Peyer's patch (tissue), 4 donors: ENCODE measurements around the gene RASSF8. TPM values are rescaled to one million over a fixed set of nuclear protein-coding genes. Genes with fewer than 3 reads are reported as not detected.
A peak's percentile ranks its signal among the peaks of the same experiment; 100 is the strongest.

ENCODE experiments used
- DNase-seq, 3 donors: peaks; one replicate each; pipeline ENCODE4 v3.0.0-alpha.2; 2017 to 2019
- H3K27ac ChIP-seq, 4 donors: fragments of 200-600 bp; sonication (generic); one replicate each; pipeline ENCODE4 v1.5.1; 2016 to 2019
- H3K27me3 ChIP-seq, 2 donors: fragments of 200-600 bp; sonication (generic); one replicate each; pipeline ENCODE4 v1.5.1; 2019
- H3K36me3 ChIP-seq, 3 donors: fragments of 200-600 bp; sonication (generic); one replicate each; pipeline ENCODE4 v1.5.1; 2016 to 2019
- H3K4me1 ChIP-seq, 4 donors: fragments of 200-600 bp; sonication (generic); one replicate each; pipeline ENCODE4 v1.5.1; 2016 to 2019
- H3K4me3 ChIP-seq, 4 donors: fragments of 200-600 bp; sonication (generic); 1 replicate in 3 of 4; 2 replicates in 1 of 4; pipeline ENCODE4 v1.5.1; 2016 to 2019; ENCODE audit warnings: mild to moderate bottlenecking in 1 of 4
- H3K9me3 ChIP-seq, 4 donors: fragments of 200-600 bp; sonication (generic); one replicate each; pipeline ENCODE4 v1.5.1; 2016 to 2019; ENCODE audit warnings: mild to moderate bottlenecking in 1 of 4
- POLR2A ChIP-seq, 2 donors: fragments of 450-650 bp; IDR thresholded peaks; one replicate each; pipeline ENCODE4 v1.5.1; 2017; ENCODE audit warnings: antibody characterized with exemption in 2 of 2, mild to moderate bottlenecking in 2 of 2, moderate library complexity in 2 of 2
- total RNA-seq, 4 donors: library from RNA; depleted of rRNA; stranded (reverse); fragments of >200 nt; gene quantifications; one replicate each; pipeline ENCODE4 v1.1.0, GENCODE V29; 2016
- TF ChIP-seq, protein P1 (sequence below), 6 experiments: fragments of 450-650 bp in 4 of 6; fragments of 200-600 bp in 2 of 6; sonication (generic) in 1 of 6; IDR thresholded peaks; one replicate each; pipeline ENCODE4 v1.5.1; 2017 to 2019; ENCODE audit warnings: antibody characterized with exemption in 6 of 6, mild to moderate bottlenecking in 3 of 6, moderate library complexity in 1 of 6

RASSF8 gene
- total RNA-seq, 4 donors from 2014 or later: 1.2 to 56.9 (median 12.0) TPM

DNA sequence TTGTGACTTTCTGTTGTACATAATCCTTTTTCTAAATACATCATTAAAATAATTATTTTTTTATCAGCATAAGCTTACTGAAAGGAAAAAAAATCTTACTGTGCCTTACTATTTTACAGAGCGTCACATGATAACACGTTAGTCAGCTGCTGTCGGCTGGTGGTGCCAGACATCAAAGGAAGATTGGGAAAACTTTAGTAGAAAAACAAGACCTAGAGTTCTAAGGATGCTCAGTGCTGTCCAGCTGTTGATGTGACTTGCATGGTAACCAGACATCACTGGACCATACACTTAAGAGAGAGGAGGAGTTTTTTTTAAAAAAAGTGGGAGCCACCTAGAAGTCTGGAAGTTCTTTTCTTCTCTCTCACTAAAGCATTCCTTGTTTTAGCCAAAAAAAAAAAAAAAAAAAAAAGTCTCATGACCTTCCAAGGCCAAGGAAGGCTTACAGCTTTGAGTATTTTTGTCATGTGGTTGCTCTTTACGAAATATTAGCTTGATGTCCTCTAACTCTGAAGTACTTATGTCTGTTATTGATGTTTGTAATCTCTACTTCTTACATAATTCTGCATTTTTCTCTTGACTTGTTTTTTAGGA is 4.5 kb downstream of the RASSF8 start:
- TF ChIP-seq, protein P1, sequence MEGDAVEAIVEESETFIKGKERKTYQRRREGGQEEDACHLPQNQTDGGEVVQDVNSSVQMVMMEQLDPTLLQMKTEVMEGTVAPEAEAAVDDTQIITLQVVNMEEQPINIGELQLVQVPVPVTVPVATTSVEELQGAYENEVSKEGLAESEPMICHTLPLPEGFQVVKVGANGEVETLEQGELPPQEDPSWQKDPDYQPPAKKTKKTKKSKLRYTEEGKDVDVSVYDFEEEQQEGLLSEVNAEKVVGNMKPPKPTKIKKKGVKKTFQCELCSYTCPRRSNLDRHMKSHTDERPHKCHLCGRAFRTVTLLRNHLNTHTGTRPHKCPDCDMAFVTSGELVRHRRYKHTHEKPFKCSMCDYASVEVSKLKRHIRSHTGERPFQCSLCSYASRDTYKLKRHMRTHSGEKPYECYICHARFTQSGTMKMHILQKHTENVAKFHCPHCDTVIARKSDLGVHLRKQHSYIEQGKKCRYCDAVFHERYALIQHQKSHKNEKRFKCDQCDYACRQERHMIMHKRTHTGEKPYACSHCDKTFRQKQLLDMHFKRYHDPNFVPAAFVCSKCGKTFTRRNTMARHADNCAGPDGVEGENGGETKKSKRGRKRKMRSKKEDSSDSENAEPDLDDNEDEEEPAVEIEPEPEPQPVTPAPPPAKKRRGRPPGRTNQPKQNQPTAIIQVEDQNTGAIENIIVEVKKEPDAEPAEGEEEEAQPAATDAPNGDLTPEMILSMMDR (IDR thresholded peaks at IDR 0.05): no peak
- no peak for TF ChIP-seq POLR2A (IDR thresholded peaks at IDR 0.05)
- peak overlapping the region in 1 of 4 donors; percentile 62 for H3K27ac ChIP-seq
- no peak for DNase-seq

DNA sequence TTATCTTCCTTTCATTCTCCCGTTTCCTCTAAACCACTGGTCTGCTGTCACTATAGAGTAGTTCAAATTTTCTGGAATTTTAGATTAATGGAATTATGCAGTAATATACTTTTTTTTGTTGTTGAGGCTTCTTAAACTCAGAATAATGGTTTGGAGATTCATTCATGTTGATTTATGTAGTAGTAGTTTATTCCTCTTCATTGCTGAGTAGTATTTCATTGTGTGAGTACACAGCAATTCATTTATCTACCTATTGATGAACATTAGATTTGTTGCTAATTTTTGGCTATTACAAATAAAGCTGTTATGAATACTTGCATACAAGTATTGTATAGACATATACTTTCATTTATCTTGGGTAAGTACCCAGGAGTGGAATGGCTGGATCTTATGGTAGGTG is 7.2 kb downstream of the RASSF8 start:
- Histone ChIP-seq H3K36me3 (no peaks in the 10 kb centered on the region), H3K4me3 (no peak overlapping the region), H3K9me3 (no peaks in the 10 kb centered on the region), H3K27me3 (no peaks in the 10 kb centered on the region), H3K4me1 (peaks cover 0 to 6% (median 0%) of the 10 kb centered on the region in 4 donors), H3K27ac (no peak overlapping the region)
- TF ChIP-seq, protein P1 (IDR thresholded peaks at IDR 0.05): no peak
- no peak for TF ChIP-seq POLR2A (IDR thresholded peaks at IDR 0.05)
- DNase-seq: no peak

More for the DNA sequence above, 4.5 kb downstream of the RASSF8 start:
- Histone ChIP-seq H3K27me3 (no peaks in the 10 kb centered on the region), H3K4me3 (no peak overlapping the region), H3K9me3 (no peaks in the 10 kb centered on the region), H3K36me3 (no peaks in the 10 kb centered on the region), H3K4me1 (peaks cover 0 to 8% (median 0%) of the 10 kb centered on the region in 4 donors)

DNA sequence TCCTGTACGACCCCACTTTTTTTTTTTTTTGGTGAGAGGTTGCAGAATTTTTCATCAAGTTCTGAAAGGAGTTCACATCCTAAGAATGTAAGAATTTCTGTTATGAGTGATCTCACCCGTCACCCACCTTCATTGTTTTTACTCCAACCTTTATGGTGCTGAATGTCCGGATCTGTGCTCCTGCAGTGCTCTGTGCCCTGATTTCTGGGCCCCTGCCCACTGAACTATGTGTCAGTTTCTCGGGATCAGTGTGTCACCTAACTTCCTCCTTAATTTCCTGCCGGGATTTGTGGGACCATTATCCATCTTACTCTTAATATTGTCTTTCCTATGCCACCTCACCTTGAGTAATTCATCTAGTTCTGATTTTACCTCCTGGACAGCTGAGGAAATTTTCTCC is 11.6 kb downstream of the RASSF8 start:
- no peak for TF ChIP-seq POLR2A (IDR thresholded peaks at IDR 0.05)
- TF ChIP-seq, protein P1 (IDR thresholded peaks at IDR 0.05): no peak
- no peak overlapping the region for H3K4me3 ChIP-seq
- no peak for DNase-seq
- no peaks in the 10 kb centered on the region for H3K9me3 ChIP-seq
- no peaks in the 10 kb centered on the region for H3K4me1 ChIP-seq
- H3K27me3 ChIP-seq: no peaks in the 10 kb centered on the region
- no peaks in the 10 kb centered on the region for H3K36me3 ChIP-seq
- no peak overlapping the region for H3K27ac ChIP-seq

DNA sequence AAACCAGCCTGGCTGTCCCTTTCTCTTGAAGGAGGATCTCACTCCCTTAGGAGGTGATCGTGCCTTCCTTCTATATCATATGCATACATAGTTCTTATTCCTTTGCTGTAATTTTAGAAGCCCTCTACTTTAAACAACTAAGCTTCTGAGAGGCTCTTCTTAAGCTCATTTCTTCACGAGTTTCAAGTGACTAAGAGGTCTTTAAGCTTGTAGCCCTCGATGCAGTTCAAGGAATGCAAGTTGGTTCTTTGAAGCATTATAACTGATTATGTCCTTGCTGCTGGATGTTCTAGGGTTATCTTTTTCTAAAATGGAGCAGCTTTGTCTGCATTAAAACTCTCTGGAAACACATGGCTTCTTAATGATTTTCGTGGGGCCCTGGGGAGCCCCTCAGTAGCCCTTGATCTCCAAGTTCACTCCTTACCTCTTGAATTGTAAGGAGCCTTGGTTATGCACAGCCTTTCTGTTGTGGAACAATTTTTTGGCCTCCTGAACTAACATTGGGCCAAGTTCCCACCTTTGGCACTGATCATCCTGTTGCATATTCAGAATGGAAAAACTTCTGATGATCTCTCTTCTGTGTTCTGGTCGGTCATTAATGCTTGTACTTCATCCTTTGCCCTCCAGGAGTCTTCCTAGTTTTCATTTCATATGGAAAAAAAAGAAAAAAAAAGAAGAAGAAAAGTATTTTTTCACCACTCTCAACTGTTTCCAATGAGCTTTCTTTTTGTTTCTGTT is 12.6 kb downstream of the RASSF8 start:
- no peak overlapping the region for H3K4me3 ChIP-seq
- peak overlapping the region in 1 of 4 donors; percentile 1 for H3K27ac ChIP-seq
- no peaks in the 10 kb centered on the region for H3K27me3 ChIP-seq
- no peaks in the 10 kb centered on the region for H3K9me3 ChIP-seq
- no peaks in the 10 kb centered on the region for H3K36me3 ChIP-seq
- H3K4me1 ChIP-seq: no peaks in the 10 kb centered on the region
- TF ChIP-seq, protein P1 (IDR thresholded peaks at IDR 0.05): no peak
- no peak for TF ChIP-seq POLR2A (IDR thresholded peaks at IDR 0.05)
- no peak for DNase-seq

DNA sequence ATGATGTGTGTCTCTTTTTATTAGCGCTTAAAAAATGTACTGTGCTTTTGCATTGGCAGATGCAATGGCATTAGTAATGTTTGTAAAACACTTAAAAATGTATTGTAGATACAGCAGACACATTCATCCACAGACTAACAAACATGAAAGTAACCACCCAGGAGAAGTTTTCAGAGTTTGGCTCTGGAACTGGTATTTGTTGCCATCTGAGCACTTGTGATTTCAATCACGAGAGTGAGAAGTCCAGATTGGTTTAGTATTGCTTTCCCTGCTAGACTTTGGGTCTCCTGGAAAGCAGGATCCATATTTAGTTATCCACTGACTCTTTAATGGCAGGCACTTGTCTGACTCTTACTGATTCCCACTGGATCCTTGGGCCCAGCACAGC is 13.2 kb downstream of the RASSF8 start:
- no peaks in the 10 kb centered on the region for H3K4me1 ChIP-seq
- no peaks in the 10 kb centered on the region for H3K36me3 ChIP-seq
- H3K4me3 ChIP-seq: no peak overlapping the region
- no peak for DNase-seq
- no peaks in the 10 kb centered on the region for H3K9me3 ChIP-seq
- no peak for TF ChIP-seq POLR2A (IDR thresholded peaks at IDR 0.05)
- TF ChIP-seq, protein P1 (IDR thresholded peaks at IDR 0.05): no peak
- peak overlapping the region in 1 of 4 donors; percentile 1 for H3K27ac ChIP-seq
- H3K27me3 ChIP-seq: no peaks in the 10 kb centered on the region
